Measurements from ENCODE around the gene ACP7.

- TF ChIP-seq CTCF (conservative IDR thresholded peaks at IDR 0.05; ENCODE audit: low read depth in 2 of 2) (no peak), JUNB (IDR thresholded peaks at IDR 0.05; ENCODE audit: unreplicated experiment) (no peak), EZH2 (IDR thresholded peaks at IDR 0.05; ENCODE audit: low read depth, unreplicated experiment) (no peak), POLR2AphosphoS5 (IDR thresholded peaks at IDR 0.05; ENCODE audit: low read depth) (no peak), CREB1 (CRISPR knock-in tag; IDR thresholded peaks at IDR 0.05; ENCODE audit: low read depth) (no peak), REST (IDR thresholded peaks at IDR 0.05; ENCODE audit: unreplicated experiment) (no peak), EZH2phosphoT487 (IDR thresholded peaks at IDR 0.05; ENCODE audit: unreplicated experiment) (no peak), NANOG (IDR thresholded peaks at IDR 0.05; ENCODE audit: borderline replicate concordance) (no peak), ZNF331 (CRISPR knock-in tag; IDR thresholded peaks at IDR 0.05; ENCODE audit: low read depth) (no peak)
Measured at GRCh38 chr19:39097721-39098120, 13.6 kb downstream of the ACP7 start.
